Sigmoid colon (tissue), 7 donors: ENCODE measurements around the gene CBX6. TPM values are rescaled to one million over a fixed set of nuclear protein-coding genes. Genes with fewer than 3 reads are reported as not detected.

Experiments used
- DNase-seq: peaks from one replicate; pipeline ENCODE4 v3.0.0-alpha.2; 2019
- H3K27ac ChIP-seq, 4 donors: fragments of 200-600 bp; sonication (generic); one replicate each; pipeline ENCODE4 v1.5.1; 2016 to 2019; ENCODE audit warnings: mild to moderate bottlenecking in 1 of 4
- H3K27me3 ChIP-seq, 3 donors: fragments of 200-600 bp; sonication (generic); one replicate each; pipeline ENCODE4 v1.5.1; 2019; ENCODE audit warnings: mild to moderate bottlenecking in 1 of 3
- H3K36me3 ChIP-seq, 4 donors: fragments of 200-600 bp; sonication (generic); one replicate each; pipeline ENCODE4 v1.5.1; 2016 to 2019
- H3K4me1 ChIP-seq, 4 donors: fragments of 200-600 bp; sonication (generic); one replicate each; pipeline ENCODE4 v1.5.1; 2017 to 2019
- H3K4me3 ChIP-seq, 4 donors: fragments of 200-600 bp; sonication (generic); one replicate each; pipeline ENCODE4 v1.5.1; 2017 to 2019; ENCODE audit warnings: mild to moderate bottlenecking in 2 of 4, moderate library complexity in 1 of 4
- H3K9me3 ChIP-seq, 4 donors: fragments of 200-600 bp in 3 of 4; sonication (generic) in 3 of 4; one replicate each; pipeline versions ENCODE4 v1.5.1 to v1.6.1; 2013 to 2019
- CTCF ChIP-seq, 4 experiments: fragments of 450-650 bp in 3 of 4; fragments of 200-600 bp in 1 of 4; IDR thresholded peaks; one replicate each; pipeline ENCODE4 v1.5.1; 2016 to 2019; ENCODE audit warnings: antibody characterized with exemption in 4 of 4, mild to moderate bottlenecking in 3 of 4, moderate library complexity in 2 of 4
- EP300 ChIP-seq, 4 donors: sonication (generic); formaldehyde crosslinking; IDR thresholded peaks; one replicate each; pipeline ENCODE4 v1.6.1; 2017; ENCODE audit warnings: antibody characterized with exemption in 4 of 4
- POLR2A ChIP-seq, 2 donors: fragments of 450-650 bp; IDR thresholded peaks; one replicate each; pipeline ENCODE4 v1.6.1; 2016; ENCODE audit warnings: antibody characterized with exemption in 2 of 2, mild to moderate bottlenecking in 2 of 2, moderate library complexity in 2 of 2
- POLR2AphosphoS5 ChIP-seq, 4 donors: sonication (generic); formaldehyde crosslinking; IDR thresholded peaks; one replicate each; pipeline ENCODE4 v1.6.1; 2017; ENCODE audit warnings: antibody characterized with exemption in 4 of 4
- WGBS, 2 donors: extraction: QIAGEN DNeasy Blood & Tissue Kit; methylation state at CpG; one replicate each; pipeline ENCODE4 v1.1.7; 2013; 5-methylcytosine and 5-hydroxymethylcytosine counted together
- intact Hi-C: fragments of 100-400 bp; cut with DNase I; formaldehyde crosslinking; loops from one replicate; pipeline ENCODE4 v1.15.1; 2023
- polyA plus RNA-seq, 3 donors: library from polyadenylated mRNA; stranded (reverse); fragments of 200-250 nt; gene quantifications; one replicate each; pipeline ENCODE4 v1.2.3, GENCODE V29; 2013
- total RNA-seq, 4 donors: library from RNA; depleted of rRNA; stranded (reverse); fragments of >200 nt; gene quantifications; one replicate each; pipeline ENCODE4 v1.1.0, GENCODE V29; 2016
- donor health status: healthy with polysubstance abuse.
- donor health status: Bipolar disorder and iron deficiency.
- donor health status: healthy.

CBX6 gene
- total and polyA plus RNA-seq, 7 donors = 4.2 to 90.6 (median 47.2) TPM

- H3K27ac ChIP-seq = peak overlapping the region; percentile 75 to 83 (median 82)
- TF ChIP-seq POLR2A (IDR thresholded peaks at IDR 0.05) = no peak
- no peak for DNase-seq
- WGBS, 2 donors = 18 to 25% methylated on average over 34 of the region's 34 CpGs
- intact Hi-C loops = loop anchor here (5.0 kb wide), 2 partner anchors 50 to 85 kb away; partner anchors contain the start of genes DNAL4 and SUN2
- H3K36me3 ChIP-seq = no peaks in the 10 kb centered on the region
- no peaks in the 10 kb centered on the region for H3K9me3 ChIP-seq
- H3K4me1 ChIP-seq = peaks cover 0 to 20% (median 17%) of the 10 kb centered on the region in 4 donors
- H3K4me3 ChIP-seq = peak overlapping the region; percentile 31 to 56 (median 55)
- no peaks in the 10 kb centered on the region for H3K27me3 ChIP-seq
Measured at GRCh38 chr22:38842512-38843200, 29.4 kb downstream of the CBX6 start.

GRCh38 chr22:38841635-38842034, 30.4 kb downstream of the CBX6 start:
- TF ChIP-seq POLR2A (IDR thresholded peaks at IDR 0.05) (no peak), POLR2AphosphoS5 (IDR thresholded peaks at IDR 0.05) (no peak)
- H3K4me3 ChIP-seq = no peak overlapping the region
- DNase-seq = no peak
- intact Hi-C loops = loop anchor here (5.0 kb wide), 2 partner anchors 49 to 84 kb away; partner anchors contain the start of genes DNAL4 and SUN2
- no peaks in the 10 kb centered on the region for H3K27me3 ChIP-seq
- no peak overlapping the region for H3K27ac ChIP-seq
- H3K4me1 ChIP-seq = peaks cover 0 to 20% (median 17%) of the 10 kb centered on the region in 4 donors
- no peaks in the 10 kb centered on the region for H3K36me3 ChIP-seq
- no peaks in the 10 kb centered on the region for H3K9me3 ChIP-seq
- 68 to 84% methylated on average over 5 of the region's 5 CpGs for WGBS, 2 donors

- intact Hi-C loops = loop anchor here (5.0 kb wide), 2 partner anchors 49 to 84 kb away; partner anchors contain the start of genes DNAL4 and SUN2
- 15 to 40% methylated on average over 7 of the region's 7 CpGs for WGBS, 2 donors
- TF ChIP-seq POLR2A (IDR thresholded peaks at IDR 0.05) (no peak), POLR2AphosphoS5 (IDR thresholded peaks at IDR 0.05) (no peak), EP300 (IDR thresholded peaks at IDR 0.05) (no peak), CTCF (IDR thresholded peaks at IDR 0.05) (no peak)
- DNase-seq = no peak
- Histone ChIP-seq H3K36me3 (no peaks in the 10 kb centered on the region), H3K4me1 (peaks cover 0 to 20% (median 17%) of the 10 kb centered on the region in 4 donors), H3K27me3 (no peaks in the 10 kb centered on the region), H3K27ac (no peak overlapping the region), H3K4me3 (no peak overlapping the region), H3K9me3 (no peaks in the 10 kb centered on the region)
Measured at GRCh38 chr22:38841211-38841610, 30.8 kb downstream of the CBX6 start.

- H3K36me3 ChIP-seq = no peaks in the 10 kb centered on the region
- H3K4me1 ChIP-seq = peaks cover 0 to 20% (median 17%) of the 10 kb centered on the region in 4 donors
- TF ChIP-seq POLR2A (IDR thresholded peaks at IDR 0.05) (no peak), CTCF (IDR thresholded peaks at IDR 0.05) (no peak), EP300 (IDR thresholded peaks at IDR 0.05) (no peak), POLR2AphosphoS5 (IDR thresholded peaks at IDR 0.05) (no peak)
- H3K4me3 ChIP-seq = no peak overlapping the region
- no peak for DNase-seq
- H3K27ac ChIP-seq = no peak overlapping the region
- 87 to 88% methylated on average over 3 of the region's 3 CpGs for WGBS, 2 donors
- no peaks in the 10 kb centered on the region for H3K9me3 ChIP-seq
- H3K27me3 ChIP-seq = no peaks in the 10 kb centered on the region
- intact Hi-C loops = loop anchor here (5.0 kb wide), 2 partner anchors 48 to 83 kb away; partner anchors contain the start of genes DNAL4 and SUN2
Measured at GRCh38 chr22:38840129-38840528, 31.9 kb downstream of the CBX6 start.

GRCh38 chr22:38839686-38840085, 32.3 kb downstream of the CBX6 start:
- Histone ChIP-seq H3K4me1 (peaks cover 0 to 20% (median 17%) of the 10 kb centered on the region in 4 donors), H3K36me3 (no peaks in the 10 kb centered on the region), H3K27me3 (no peaks in the 10 kb centered on the region), H3K9me3 (no peaks in the 10 kb centered on the region), H3K27ac (no peak overlapping the region), H3K4me3 (no peak overlapping the region)
- intact Hi-C loops = loop anchor here (5.0 kb wide), 2 partner anchors 47 to 82 kb away; partner anchors contain the start of genes DNAL4 and SUN2
- TF ChIP-seq EP300 (IDR thresholded peaks at IDR 0.05) (no peak), POLR2AphosphoS5 (IDR thresholded peaks at IDR 0.05) (no peak), POLR2A (IDR thresholded peaks at IDR 0.05) (no peak), CTCF (IDR thresholded peaks at IDR 0.05) (no peak)
- DNase-seq = no peak
- 94 to 95% methylated on average over 1 of the region's 1 CpG for WGBS, 2 donors
